22Rv1 (cell line): ENCODE measurements around the gene ITGBL1.

Experiments
- H3K27ac ChIP-seq: fragments of 450-650 bp; 2 replicates; pipeline ENCODE4 v1.5.1; 2017
- ZFX ChIP-seq: fragments of 450-650 bp; IDR thresholded peaks from 2 replicates; pipeline ENCODE4 v1.6.1; 2017; ENCODE audit warnings: antibody characterized with exemption, borderline replicate concordance
- TF ChIP-seq, protein P1 (sequence below): fragments of 450-650 bp; IDR thresholded peaks from 2 replicates; pipeline ENCODE4 v1.5.1; 2017; ENCODE audit warnings: mild to moderate bottlenecking

The ITGBL1 gene

GRCh38 chr13:101714195-101714594 is 261.7 kb downstream of the ITGBL1 start:
- H3K27ac ChIP-seq = no peak overlapping the region
- TF ChIP-seq, protein P1, sequence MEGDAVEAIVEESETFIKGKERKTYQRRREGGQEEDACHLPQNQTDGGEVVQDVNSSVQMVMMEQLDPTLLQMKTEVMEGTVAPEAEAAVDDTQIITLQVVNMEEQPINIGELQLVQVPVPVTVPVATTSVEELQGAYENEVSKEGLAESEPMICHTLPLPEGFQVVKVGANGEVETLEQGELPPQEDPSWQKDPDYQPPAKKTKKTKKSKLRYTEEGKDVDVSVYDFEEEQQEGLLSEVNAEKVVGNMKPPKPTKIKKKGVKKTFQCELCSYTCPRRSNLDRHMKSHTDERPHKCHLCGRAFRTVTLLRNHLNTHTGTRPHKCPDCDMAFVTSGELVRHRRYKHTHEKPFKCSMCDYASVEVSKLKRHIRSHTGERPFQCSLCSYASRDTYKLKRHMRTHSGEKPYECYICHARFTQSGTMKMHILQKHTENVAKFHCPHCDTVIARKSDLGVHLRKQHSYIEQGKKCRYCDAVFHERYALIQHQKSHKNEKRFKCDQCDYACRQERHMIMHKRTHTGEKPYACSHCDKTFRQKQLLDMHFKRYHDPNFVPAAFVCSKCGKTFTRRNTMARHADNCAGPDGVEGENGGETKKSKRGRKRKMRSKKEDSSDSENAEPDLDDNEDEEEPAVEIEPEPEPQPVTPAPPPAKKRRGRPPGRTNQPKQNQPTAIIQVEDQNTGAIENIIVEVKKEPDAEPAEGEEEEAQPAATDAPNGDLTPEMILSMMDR = no peak
- TF ChIP-seq ZFX = no peak

DNA sequence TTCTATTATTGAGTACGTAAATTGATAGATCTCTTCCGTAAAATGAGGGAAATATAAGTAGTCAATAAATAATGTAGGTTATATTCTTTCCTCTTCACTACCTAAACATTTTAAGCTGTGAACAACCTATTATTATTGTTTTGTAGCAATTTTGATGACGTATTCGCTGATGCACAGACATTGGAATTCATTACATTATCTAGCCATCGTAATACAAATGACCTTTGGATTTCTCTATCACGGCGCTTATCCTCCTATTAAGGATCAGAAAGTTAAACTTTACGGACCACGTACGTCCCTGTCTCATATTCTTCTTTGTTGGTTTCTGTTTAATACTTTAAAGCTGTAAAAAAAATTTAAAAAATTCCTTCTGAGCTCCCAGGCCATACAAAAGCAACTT is 264.9 kb downstream of the ITGBL1 start:
- H3K27ac ChIP-seq = no peak overlapping the region
- TF ChIP-seq, protein P1 = no peak
- TF ChIP-seq ZFX = no peak

DNA sequence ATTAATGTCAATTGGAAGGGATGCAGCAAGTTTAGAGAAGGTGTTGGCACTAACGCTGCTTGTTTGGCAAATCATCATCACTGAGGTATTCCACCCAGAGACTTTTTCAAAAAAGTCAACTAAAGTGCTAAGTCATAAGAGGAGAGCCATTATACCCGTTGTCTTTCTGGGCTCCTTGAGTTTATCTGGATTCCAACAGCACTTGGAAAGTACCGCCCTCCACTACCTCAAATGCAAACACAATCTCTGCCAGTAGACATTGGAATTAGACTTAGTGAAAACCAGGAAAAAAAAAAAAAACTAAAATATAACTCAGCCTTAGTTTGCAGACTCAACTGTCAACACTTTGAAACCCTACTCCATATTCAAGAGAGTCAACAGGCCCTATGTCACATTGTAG is 266.0 kb downstream of the ITGBL1 start:
- no peak overlapping the region for H3K27ac ChIP-seq
- no peak for TF ChIP-seq ZFX
- TF ChIP-seq, protein P1 = no peak

DNA sequence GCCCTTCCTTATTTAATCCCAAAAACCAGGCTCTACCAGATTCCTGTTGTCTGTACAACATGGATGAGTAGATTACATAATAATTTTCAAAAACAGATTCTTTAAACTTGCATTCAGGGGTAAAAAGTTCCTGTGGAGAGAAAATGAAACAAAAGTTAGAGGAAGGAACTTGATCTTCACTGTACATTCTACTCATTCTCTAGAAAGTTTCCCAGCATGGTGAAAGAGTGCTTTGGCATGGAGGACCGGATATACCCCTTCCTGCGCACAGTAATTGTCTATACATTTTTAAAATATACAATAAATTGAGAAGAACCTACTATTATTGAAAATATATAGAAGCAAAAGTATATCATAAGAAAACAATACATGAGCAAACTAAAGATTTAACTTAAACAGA is 274.2 kb downstream of the ITGBL1 start:
- H3K27ac ChIP-seq = no peak overlapping the region
- TF ChIP-seq ZFX = no peak
- TF ChIP-seq, protein P1 = no peak

GRCh38 chr13:101727118-101727517 is 274.6 kb downstream of the ITGBL1 start:
- TF ChIP-seq, protein P1 = no peak
- TF ChIP-seq ZFX = no peak
- H3K27ac ChIP-seq = no peak overlapping the region

DNA sequence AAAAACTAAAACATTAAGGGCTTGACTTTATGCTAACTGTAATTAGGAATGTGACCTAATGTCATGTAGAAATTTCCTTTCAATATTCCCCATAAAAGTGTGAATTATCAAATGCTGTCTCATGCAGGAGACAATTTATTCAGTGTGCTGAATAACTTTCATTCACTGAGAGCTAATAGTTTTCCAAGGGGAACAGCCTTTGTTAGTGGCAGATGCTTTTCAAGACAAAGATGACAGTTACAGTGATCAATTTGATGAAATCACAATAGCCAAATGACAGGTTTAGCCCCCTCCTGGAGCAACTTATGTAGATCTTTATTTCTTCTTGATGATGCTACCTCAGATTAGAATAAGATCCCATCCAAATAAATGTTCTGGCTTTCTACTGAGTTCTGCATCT is 275.5 kb downstream of the ITGBL1 start:
- H3K27ac ChIP-seq = no peak overlapping the region
- TF ChIP-seq, protein P1 = no peak
- no peak for TF ChIP-seq ZFX

GRCh38 chr13:101728615-101729014 is 276.1 kb downstream of the ITGBL1 start:
- TF ChIP-seq, protein P1 = no peak
- no peak for TF ChIP-seq ZFX
- no peak overlapping the region for H3K27ac ChIP-seq
